Suprapubic skin (tissue), 4 donors: ENCODE results near the gene PTPN14. TPM values are rescaled to one million over a fixed set of nuclear protein-coding genes. Genes with fewer than 3 reads are reported as not detected.

Source experiments
- DNase-seq, 2 donors: peaks; one replicate each; pipeline ENCODE4 v3.0.0-alpha.2; 2019; ENCODE audit warnings: low spot score in 2 of 2
- H3K27ac ChIP-seq: fragments of 200-600 bp; sonication (generic); one replicate; pipeline ENCODE4 v1.5.1; 2019
- H3K27me3 ChIP-seq: fragments of 200-600 bp; sonication (generic); one replicate; pipeline ENCODE4 v1.5.1; 2019
- H3K36me3 ChIP-seq: fragments of 200-600 bp; sonication (generic); one replicate; pipeline ENCODE4 v1.5.1; 2019
- H3K4me1 ChIP-seq: fragments of 200-600 bp; sonication (generic); one replicate; pipeline ENCODE4 v1.5.1; 2019
- H3K4me3 ChIP-seq: fragments of 200-600 bp; sonication (generic); one replicate; pipeline ENCODE4 v1.5.1; 2019; ENCODE audit warnings: mild to moderate bottlenecking
- H3K9me3 ChIP-seq: fragments of 200-600 bp; sonication (generic); one replicate; pipeline ENCODE4 v1.5.1; 2019
- CTCF ChIP-seq, 2 donors: fragments of 200-600 bp in 1 of 2; fragments of 450-650 bp in 1 of 2; sonication (generic) in 1 of 2; IDR thresholded peaks; one replicate each; pipeline ENCODE4 v1.5.1; 2016 to 2019; ENCODE audit warnings: antibody characterized with exemption in 2 of 2, mild to moderate bottlenecking in 1 of 2, moderate library complexity in 1 of 2
- EP300 ChIP-seq: sonication (generic); formaldehyde crosslinking; IDR thresholded peaks from one replicate; pipeline ENCODE4 v1.6.1; 2017; ENCODE audit warnings: antibody characterized with exemption
- POLR2A ChIP-seq, 2 donors: fragments of 450-650 bp; IDR thresholded peaks; one replicate each; pipeline ENCODE4 v1.6.1; 2017; ENCODE audit warnings: antibody characterized with exemption in 2 of 2, mild to moderate bottlenecking in 2 of 2, moderate library complexity in 2 of 2
- POLR2AphosphoS5 ChIP-seq, 3 donors: sonication (generic); formaldehyde crosslinking; IDR thresholded peaks; one replicate each; pipeline ENCODE4 v1.6.1; 2017; ENCODE audit warnings: antibody characterized with exemption in 3 of 3
- WGBS: methylation state at CpG from one replicate; pipeline ENCODE4 v1.1.5; 2018; 5-methylcytosine and 5-hydroxymethylcytosine counted together
- total RNA-seq, 4 donors: library from RNA; depleted of rRNA; stranded (reverse); fragments of >200 nt; gene quantifications; one replicate each; pipeline ENCODE4 v1.1.0, GENCODE V29; 2016

Gene PTPN14
- total RNA-seq, 4 donors from 2014 or later = 67.9 to 159 (median 96.4) TPM

- DNase-seq = no peak
- H3K4me3 ChIP-seq = no peak overlapping the region
- peaks cover 15% of the 10 kb centered on the region for H3K4me1 ChIP-seq
- no peak overlapping the region for H3K27ac ChIP-seq
- WGBS = 70% methylated on average over 4 of the region's 4 CpGs
- peaks cover 50% of the 10 kb centered on the region for H3K36me3 ChIP-seq
- no peaks in the 10 kb centered on the region for H3K27me3 ChIP-seq
- TF ChIP-seq CTCF (IDR thresholded peaks at IDR 0.05) (no peak), POLR2A (IDR thresholded peaks at IDR 0.05) (no peak), EP300 (no peak), POLR2AphosphoS5 (IDR thresholded peaks at IDR 0.05) (no peak)
- H3K9me3 ChIP-seq = no peaks in the 10 kb centered on the region
Measured at GRCh38 chr1:214364786-214365295, 186.6 kb downstream of the PTPN14 start.

- Histone ChIP-seq H3K4me3 (no peak overlapping the region), H3K9me3 (no peaks in the 10 kb centered on the region), H3K36me3 (peaks cover 50% of the 10 kb centered on the region), H3K27ac (no peak overlapping the region), H3K27me3 (no peaks in the 10 kb centered on the region), H3K4me1 (peaks cover 15% of the 10 kb centered on the region)
- DNase-seq = no peak
- no peak for TF ChIP-seq POLR2A (IDR thresholded peaks at IDR 0.05)
- TF ChIP-seq POLR2AphosphoS5 (IDR thresholded peaks at IDR 0.05) = no peak
- no peak for TF ChIP-seq CTCF (IDR thresholded peaks at IDR 0.05)
- no peak for TF ChIP-seq EP300
- 49% methylated on average over 10 of the region's 12 CpGs for WGBS
Measured at GRCh38 chr1:214364386-214364785, 187.0 kb downstream of the PTPN14 start.

- H3K4me1 ChIP-seq = peaks cover 15% of the 10 kb centered on the region
- TF ChIP-seq POLR2A (IDR thresholded peaks at IDR 0.05) (no peak), POLR2AphosphoS5 (IDR thresholded peaks at IDR 0.05) (no peak), CTCF (IDR thresholded peaks at IDR 0.05) (no peak), EP300 (no peak)
- DNase-seq = no peak
- H3K4me3 ChIP-seq = no peak overlapping the region
- H3K36me3 ChIP-seq = peaks cover 48% of the 10 kb centered on the region
- no peaks in the 10 kb centered on the region for H3K27me3 ChIP-seq
- WGBS = 69% methylated on average over 4 of the region's 4 CpGs
- H3K9me3 ChIP-seq = no peaks in the 10 kb centered on the region
- no peak overlapping the region for H3K27ac ChIP-seq
Measured at GRCh38 chr1:214363386-214363785, 188.0 kb downstream of the PTPN14 start.

- Histone ChIP-seq H3K4me1 (peaks cover 15% of the 10 kb centered on the region), H3K36me3 (peaks cover 54% of the 10 kb centered on the region), H3K4me3 (no peak overlapping the region), H3K27ac (peak overlapping the region; percentile 22), H3K27me3 (no peaks in the 10 kb centered on the region), H3K9me3 (no peaks in the 10 kb centered on the region)
- no peak for DNase-seq
- no peak for TF ChIP-seq POLR2A (IDR thresholded peaks at IDR 0.05)
- no peak for TF ChIP-seq POLR2AphosphoS5 (IDR thresholded peaks at IDR 0.05)
- TF ChIP-seq CTCF (IDR thresholded peaks at IDR 0.05) = no peak
- TF ChIP-seq EP300 = no peak
- 76% methylated on average over 9 of the region's 9 CpGs for WGBS
Measured at GRCh38 chr1:214362188-214362882, 189.1 kb downstream of the PTPN14 start.

GRCh38 chr1:214361636-214362035 is 189.8 kb downstream of the PTPN14 start:
- no peak for TF ChIP-seq EP300
- TF ChIP-seq POLR2A (IDR thresholded peaks at IDR 0.05) = no peak
- TF ChIP-seq CTCF (IDR thresholded peaks at IDR 0.05) = no peak
- TF ChIP-seq POLR2AphosphoS5 (IDR thresholded peaks at IDR 0.05) = no peak
- H3K4me3 ChIP-seq = no peak overlapping the region
- H3K27me3 ChIP-seq = no peaks in the 10 kb centered on the region
- H3K27ac ChIP-seq = peak overlapping the region; percentile 22
- no peak for DNase-seq
- H3K36me3 ChIP-seq = peaks cover 61% of the 10 kb centered on the region
- 50% methylated on average over 1 of the region's 1 CpG for WGBS
- peaks cover 15% of the 10 kb centered on the region for H3K4me1 ChIP-seq
- H3K9me3 ChIP-seq = no peaks in the 10 kb centered on the region
